SK-N-SH (cell line): ENCODE data around the gene MAT2A. TPM values are rescaled to one million over a fixed set of nuclear protein-coding genes. Genes with fewer than 3 reads are reported as not detected.

Experiments used
- CTCF ChIA-PET: fragments of 300-600, 350-600 bp; formaldehyde crosslinking; extraction: SDS; loops from one replicate; lab custom pipeline; 2021; lab: Yijun Ruan, JAX
- POLR2A ChIA-PET: fragments of 350-600 bp; sonication (Branson Sonifier 250); formaldehyde crosslinking; extraction: SDS; loops from one replicate; lab custom pipeline; 2020; ENCODE audit warnings: antibody characterized with exemption, inconsistent platforms; lab: Yijun Ruan, JAX
- DNase-seq: peaks from one replicate; pipeline ENCODE4 v3.0.0; 2012
- H2AFZ ChIP-seq: fragments of 200-600 bp; sonication (generic); 2 replicates; pipeline ENCODE4 v1.8.1; 2016; ENCODE audit warnings: antibody characterized with exemption, mild to moderate bottlenecking, low read depth
- H3F3A ChIP-seq: fragments of 200-600 bp; sonication (generic); replicated peaks from 2 replicates; pipeline ENCODE3; 2016; ENCODE audit warnings: antibody characterized with exemption, mild to moderate bottlenecking; ENCODE audit not compliant: insufficient read depth
- H3K27ac ChIP-seq, 2 experiments: fragments of 200-500 bp in 1 of 2; fragments of 200-600 bp in 1 of 2; sonication (Bioruptor generic) in 1 of 2; sonication (generic), shearing (Covaris generic) in 1 of 2; 2 replicates each; pipeline versions ENCODE4 v1.5.1 to v1.6.1; 2014 to 2016; ENCODE audit warnings: low read depth in 2 of 2, inconsistent platforms in 1 of 2, low read length in 1 of 2, mild to moderate bottlenecking in 1 of 2, mixed read lengths in 1 of 2
- H3K27me3 ChIP-seq: fragments of 200-600 bp; sonication (generic), shearing (Covaris generic); 2 replicates; pipeline ENCODE4 v1.6.1; 2016; ENCODE audit warnings: mixed run types; ENCODE audit not compliant: insufficient read depth
- H3K36me3 ChIP-seq, 2 experiments: fragments of 200-500 bp in 1 of 2; fragments of 200-600 bp in 1 of 2; sonication (Bioruptor generic) in 1 of 2; sonication (generic) in 1 of 2; replicated peaks in 1 of 2; 2 replicates each; pipeline versions ENCODE3 to v1.5.1; 2014 to 2016; ENCODE audit warnings: low read length in 1 of 2, mild to moderate bottlenecking in 1 of 2; ENCODE audit not compliant: insufficient read depth in 2 of 2, control insufficient read depth in 1 of 2
- H3K4me1 ChIP-seq, 2 experiments: fragments of 200-500 bp in 1 of 2; fragments of 200-600 bp in 1 of 2; sonication (Bioruptor generic) in 1 of 2; sonication (generic), shearing (Covaris generic) in 1 of 2; 2 replicates each; pipeline versions ENCODE4 v1.5.1 to v1.6.1; 2014 to 2016; ENCODE audit warnings: low read depth in 1 of 2, low read length in 1 of 2, mixed run types in 1 of 2; ENCODE audit not compliant: insufficient read depth in 2 of 2, control insufficient read depth in 1 of 2
- H3K4me2 ChIP-seq: fragments of 200-600 bp; sonication (generic), shearing (Covaris generic); 2 replicates; pipeline ENCODE4 v1.6.1; 2017; ENCODE audit warnings: mixed run types
- H3K4me3 ChIP-seq, 2 experiments: fragments of 200-500 bp in 1 of 2; fragments of 200-600 bp in 1 of 2; sonication (Bioruptor generic) in 1 of 2; sonication (generic), shearing (Covaris generic) in 1 of 2; 2 replicates each; pipeline versions ENCODE4 v1.5.1 to v1.8.1; 2014 to 2016; ENCODE audit warnings: low read depth in 2 of 2, inconsistent platforms in 1 of 2, low read length in 1 of 2, mild to moderate bottlenecking in 1 of 2, mixed read lengths in 1 of 2, moderate library complexity in 1 of 2
- H3K79me2 ChIP-seq: fragments of 200-600 bp; sonication (generic); 2 replicates; pipeline ENCODE4 v1.8.1; 2017; ENCODE audit warnings: mild to moderate bottlenecking; ENCODE audit not compliant: insufficient read depth
- H3K9ac ChIP-seq: fragments of 200-600 bp; sonication (generic); 2 replicates; pipeline ENCODE4 v1.6.1; 2017; ENCODE audit warnings: mixed run types
- H3K9me2 ChIP-seq: fragments of 200-600 bp; sonication (generic); 2 replicates; pipeline ENCODE4 v1.6.1; 2017; ENCODE audit warnings: mixed run types
- H3K9me3 ChIP-seq: fragments of 200-600 bp; sonication (generic); 2 replicates; pipeline ENCODE4 v1.6.1; 2017; ENCODE audit warnings: mixed run types, mild to moderate bottlenecking, moderate library complexity
- H4K20me1 ChIP-seq: fragments of 200-600 bp; sonication (generic); 2 replicates; pipeline ENCODE4 v1.6.1; 2017; ENCODE audit warnings: mild to moderate bottlenecking, mixed run types; ENCODE audit not compliant: insufficient read depth
- ELF1 ChIP-seq: IDR thresholded peaks from 2 replicates; pipeline ENCODE4 v1.4.0; 2012
- EP300 ChIP-seq, 2 experiments: IDR thresholded peaks; 2 replicates each; pipeline versions ENCODE4 v1.4.0 to v1.6.1; 2012; ENCODE audit warnings: borderline replicate concordance in 1 of 2, low read depth in 1 of 2, low read length in 1 of 2
- FOSL2 ChIP-seq: IDR thresholded peaks from 2 replicates; pipeline ENCODE4 v1.4.0; 2012; ENCODE audit warnings: low read depth, mild to moderate bottlenecking, moderate library complexity, borderline replicate concordance
- FOXJ3 ChIP-seq: sonication (generic); formaldehyde crosslinking; IDR thresholded peaks from 2 replicates; pipeline ENCODE4 v1.5.1; 2020; ENCODE audit warnings: mild to moderate bottlenecking, missing genetic modification reagents
- FOXM1 ChIP-seq: IDR thresholded peaks from 2 replicates; pipeline ENCODE4 v1.4.0; 2012; ENCODE audit warnings: low read depth, mild to moderate bottlenecking
- GABPA ChIP-seq: IDR thresholded peaks from 2 replicates; pipeline ENCODE4 v1.4.0; 2012; ENCODE audit warnings: low read depth, mild to moderate bottlenecking
- JUND ChIP-seq: IDR thresholded peaks from 2 replicates; pipeline ENCODE4 v1.4.0; 2012
- MXI1 ChIP-seq: IDR thresholded peaks from 2 replicates; pipeline ENCODE4 v1.6.1; 2012; ENCODE audit warnings: mild to moderate bottlenecking, low read depth, low read length, improper control_type of control experiment
- POLR2AphosphoS5 ChIP-seq: IDR thresholded peaks from 2 replicates; pipeline ENCODE4 v1.6.1; 2012; ENCODE audit warnings: low read depth, low read length
- RAD21 ChIP-seq: IDR thresholded peaks from 2 replicates; pipeline ENCODE4 v1.6.1; 2012; ENCODE audit warnings: mild to moderate bottlenecking, low read length
- RCOR1 ChIP-seq: fragments of 150-350 bp; IDR thresholded peaks from 2 replicates; pipeline ENCODE4 v1.6.1; 2017; ENCODE audit warnings: antibody characterized with exemption, low read length
- SIN3A ChIP-seq: IDR thresholded peaks from 2 replicates; pipeline ENCODE4 v1.6.1; 2012; ENCODE audit warnings: low read depth, mild to moderate bottlenecking, low read length, moderate library complexity, borderline replicate concordance
- TAF1 ChIP-seq: IDR thresholded peaks from 2 replicates; pipeline ENCODE4 v1.6.1; 2012; ENCODE audit warnings: low read depth, mild to moderate bottlenecking, low read length, moderate library complexity, borderline replicate concordance
- TCF12 ChIP-seq: IDR thresholded peaks from 2 replicates; pipeline ENCODE4 v1.4.0; 2012
- TEAD4 ChIP-seq: IDR thresholded peaks from 2 replicates; pipeline ENCODE4 v1.4.0; 2012; ENCODE audit warnings: mild to moderate bottlenecking, borderline replicate concordance; ENCODE audit not compliant: insufficient read depth
- YY1 ChIP-seq: IDR thresholded peaks from 2 replicates; pipeline ENCODE4 v1.4.0; 2012; ENCODE audit warnings: low read depth, mild to moderate bottlenecking
- WGBS: methylation state at CpG from one replicate; pipeline ENCODE4 v1.1.6; 2017; ENCODE audit warnings: low lambda C conversion rate; 5-methylcytosine and 5-hydroxymethylcytosine counted together
- polyA plus RNA-seq, 3 experiments: library from polyadenylated mRNA; depleted of rRNA; stranded (reverse); fragments of >200 nt; gene quantifications; 2 replicates each; pipeline ENCODE4 v1.2.3, GENCODE V29; 2012
- TF ChIP-seq, protein P1 (sequence below): fragments of 150-350 bp; IDR thresholded peaks from 2 replicates; pipeline ENCODE4 v1.6.1; 2016; ENCODE audit warnings: mild to moderate bottlenecking, low read depth, low read length
- TF ChIP-seq, protein P2 (sequence below): IDR thresholded peaks from 2 replicates; pipeline ENCODE4 v1.4.0; 2012; ENCODE audit warnings: low read depth, borderline replicate concordance
- TF ChIP-seq, protein P3 (sequence below): IDR thresholded peaks from 2 replicates; pipeline ENCODE4 v1.4.0; 2012; ENCODE audit warnings: low read depth
- TF ChIP-seq, protein P4 (sequence below): fragments of 150-350 bp; IDR thresholded peaks from 2 replicates; pipeline ENCODE4 v1.6.1; 2017; ENCODE audit warnings: antibody characterized with exemption, low read length, low read depth, borderline replicate concordance
- TF ChIP-seq, protein P5 (sequence below): IDR thresholded peaks from 2 replicates; pipeline ENCODE4 v1.4.0; 2012; ENCODE audit warnings: low read depth, borderline replicate concordance

The MAT2A gene
- polyA plus RNA-seq, 1 of the 3 experiments (the other 2 are of a cell fraction), result 187 TPM

DNA sequence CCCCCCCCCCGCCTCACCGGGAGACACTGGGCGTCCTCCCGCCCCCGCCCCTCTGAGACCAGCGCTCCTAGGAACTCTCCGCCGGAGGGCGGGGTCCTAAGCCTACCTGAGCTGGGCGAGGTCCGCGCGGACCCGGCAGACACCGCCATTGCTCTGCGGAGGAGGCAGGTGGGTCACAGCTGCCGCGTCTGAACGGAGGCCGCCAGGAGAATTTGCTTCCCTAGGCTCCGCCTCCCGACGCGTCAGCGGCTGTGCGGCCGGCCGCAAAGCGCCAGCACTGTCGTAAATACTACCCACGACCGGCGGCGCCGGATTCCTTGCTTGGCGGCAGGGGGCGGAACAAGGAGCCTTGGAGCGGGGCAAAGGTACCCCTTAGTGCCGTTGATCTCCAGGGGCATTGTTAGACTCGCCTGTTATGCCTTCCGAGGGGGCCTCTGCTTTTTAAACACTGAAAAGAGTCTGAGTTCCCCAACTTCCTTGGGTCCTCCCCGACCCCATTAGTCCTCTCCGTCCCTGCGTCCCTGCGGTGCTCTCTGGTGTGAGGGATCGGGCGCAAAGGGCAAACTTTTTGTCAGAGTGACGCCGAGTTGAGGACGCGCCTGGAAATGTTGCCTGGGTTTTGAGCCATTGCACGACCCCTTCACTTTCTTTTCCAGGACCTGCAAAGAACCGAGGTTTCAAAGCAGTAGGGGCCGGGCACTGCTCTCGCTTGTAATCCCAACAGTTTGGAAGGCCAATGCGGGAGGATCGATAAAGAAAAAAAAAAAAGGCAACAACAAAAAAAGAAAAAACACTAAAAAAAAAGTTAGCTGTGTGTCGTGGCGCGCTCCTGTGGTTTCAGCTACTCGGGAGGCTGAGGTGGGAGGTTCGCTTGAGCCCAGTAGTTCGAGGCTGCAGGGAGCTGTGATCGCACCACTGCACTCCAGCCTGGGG, 22.6 kb downstream of the MAT2A start, which contains the start of gene GGCX:
Gene GGCX, minus strand, starts transcription at position 214 of the 933 bp plus-strand sequence. Its CDS starts 65 bp downstream, at position 149.
- Histone ChIP-seq H2AFZ (peak within 1 kb of the TSS; percentile 100), H3K27me3 (no peaks in the 10 kb centered on the region), H3K9me3 (no peaks in the 10 kb centered on the region), H4K20me1 (no peaks in the 10 kb centered on the region), H3K4me2 (peak within 1 kb of the TSS; percentile 80), H3K9ac (peak within 1 kb of the TSS; percentile 86), H3F3A (peaks cover 4% of the 10 kb centered on the region), H3K36me3 (peaks cover 6 to 14% of the 10 kb centered on the region in 2 experiments), H3K9me2 (no peaks in the 10 kb centered on the region), H3K79me2 (peaks cover 42% of the 10 kb centered on the region), H3K27ac (peak within 1 kb of the TSS; percentile 78 to 83), H3K4me1 (no peaks in the 10 kb centered on the region; a peak in 2 of 4 replicates), H3K4me3 (peak within 1 kb of the TSS; percentile 65 to 97)
- TF ChIP-seq TCF12 (peak; percentile 40; the same call in 1 of the 2 replicates), FOXM1 (no peak), RCOR1 (0 out of 2 replicates have a peak, but pooled peaks have one; percentile 36), POLR2AphosphoS5 (peak; percentile 99), MXI1 (no peak; the same call in 1 of the 2 replicates), EP300 (IDR thresholded peaks at IDR 0.05; ENCODE audit: borderline replicate concordance in 1 of 2, low read depth in 1 of 2, low read length in 1 of 2) (0 out of 4 replicates have a peak, but pooled peaks of 1 of the 2 experiments have one; percentile 14), GABPA (peak; percentile 52; the same call in 1 of the 2 replicates), FOSL2 (no peak; the same call in 1 of the 2 replicates), YY1 (peak; percentile 75; the same call in 1 of the 2 replicates), FOXJ3 (CRISPR knock-in tag) (0 out of 2 replicates have a peak, but pooled peaks have one; percentile 12), RAD21 (no peak), ELF1 (peak; percentile 68), JUND (0 out of 2 replicates have a peak, but pooled peaks have one; percentile 3), SIN3A (peak; percentile 91; the same call in 1 of the 2 replicates), TAF1 (peak; percentile 90), TEAD4 (peak; percentile 50; the same call in 1 of the 2 replicates)
- TF ChIP-seq, protein P1, sequence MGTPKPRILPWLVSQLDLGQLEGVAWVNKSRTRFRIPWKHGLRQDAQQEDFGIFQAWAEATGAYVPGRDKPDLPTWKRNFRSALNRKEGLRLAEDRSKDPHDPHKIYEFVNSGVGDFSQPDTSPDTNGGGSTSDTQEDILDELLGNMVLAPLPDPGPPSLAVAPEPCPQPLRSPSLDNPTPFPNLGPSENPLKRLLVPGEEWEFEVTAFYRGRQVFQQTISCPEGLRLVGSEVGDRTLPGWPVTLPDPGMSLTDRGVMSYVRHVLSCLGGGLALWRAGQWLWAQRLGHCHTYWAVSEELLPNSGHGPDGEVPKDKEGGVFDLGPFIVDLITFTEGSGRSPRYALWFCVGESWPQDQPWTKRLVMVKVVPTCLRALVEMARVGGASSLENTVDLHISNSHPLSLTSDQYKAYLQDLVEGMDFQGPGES, result no peak
- TF ChIP-seq, protein P2, sequence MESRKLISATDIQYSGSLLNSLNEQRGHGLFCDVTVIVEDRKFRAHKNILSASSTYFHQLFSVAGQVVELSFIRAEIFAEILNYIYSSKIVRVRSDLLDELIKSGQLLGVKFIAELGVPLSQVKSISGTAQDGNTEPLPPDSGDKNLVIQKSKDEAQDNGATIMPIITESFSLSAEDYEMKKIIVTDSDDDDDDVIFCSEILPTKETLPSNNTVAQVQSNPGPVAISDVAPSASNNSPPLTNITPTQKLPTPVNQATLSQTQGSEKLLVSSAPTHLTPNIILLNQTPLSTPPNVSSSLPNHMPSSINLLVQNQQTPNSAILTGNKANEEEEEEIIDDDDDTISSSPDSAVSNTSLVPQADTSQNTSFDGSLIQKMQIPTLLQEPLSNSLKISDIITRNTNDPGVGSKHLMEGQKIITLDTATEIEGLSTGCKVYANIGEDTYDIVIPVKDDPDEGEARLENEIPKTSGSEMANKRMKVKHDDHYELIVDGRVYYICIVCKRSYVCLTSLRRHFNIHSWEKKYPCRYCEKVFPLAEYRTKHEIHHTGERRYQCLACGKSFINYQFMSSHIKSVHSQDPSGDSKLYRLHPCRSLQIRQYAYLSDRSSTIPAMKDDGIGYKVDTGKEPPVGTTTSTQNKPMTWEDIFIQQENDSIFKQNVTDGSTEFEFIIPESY, result peak; percentile 38; the same call in 1 of the 2 replicates
- TF ChIP-seq, protein P3, sequence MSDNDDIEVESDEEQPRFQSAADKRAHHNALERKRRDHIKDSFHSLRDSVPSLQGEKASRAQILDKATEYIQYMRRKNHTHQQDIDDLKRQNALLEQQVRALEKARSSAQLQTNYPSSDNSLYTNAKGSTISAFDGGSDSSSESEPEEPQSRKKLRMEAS, result peak; percentile 61
- TF ChIP-seq, protein P4, sequence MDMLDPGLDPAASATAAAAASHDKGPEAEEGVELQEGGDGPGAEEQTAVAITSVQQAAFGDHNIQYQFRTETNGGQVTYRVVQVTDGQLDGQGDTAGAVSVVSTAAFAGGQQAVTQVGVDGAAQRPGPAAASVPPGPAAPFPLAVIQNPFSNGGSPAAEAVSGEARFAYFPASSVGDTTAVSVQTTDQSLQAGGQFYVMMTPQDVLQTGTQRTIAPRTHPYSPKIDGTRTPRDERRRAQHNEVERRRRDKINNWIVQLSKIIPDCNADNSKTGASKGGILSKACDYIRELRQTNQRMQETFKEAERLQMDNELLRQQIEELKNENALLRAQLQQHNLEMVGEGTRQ, result no peak
- TF ChIP-seq, protein P5, sequence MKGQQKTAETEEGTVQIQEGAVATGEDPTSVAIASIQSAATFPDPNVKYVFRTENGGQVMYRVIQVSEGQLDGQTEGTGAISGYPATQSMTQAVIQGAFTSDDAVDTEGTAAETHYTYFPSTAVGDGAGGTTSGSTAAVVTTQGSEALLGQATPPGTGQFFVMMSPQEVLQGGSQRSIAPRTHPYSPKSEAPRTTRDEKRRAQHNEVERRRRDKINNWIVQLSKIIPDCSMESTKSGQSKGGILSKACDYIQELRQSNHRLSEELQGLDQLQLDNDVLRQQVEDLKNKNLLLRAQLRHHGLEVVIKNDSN, result peak; percentile 21; the same call in 1 of the 2 replicates
- DNase-seq, result peak; percentile 91
- ChIA-PET CTCF (interaction anchor here (0.8 to 16.6 kb wide), 5 partner anchors 23 to 175 kb away, joined by 3 to 364 read pairs (median 5); partner anchors contain the start of genes MAT2A and SH2D6), POLR2A (interaction anchor here (0.7 to 2.3 kb wide), 9 partner anchors 8 to 143 kb away, joined by 4 to 19 read pairs (median 5); partner anchors contain the start of genes C2orf68, MAT2A, SH2D6 and VAMP8)
- WGBS, result 2% methylated on average over 56 of the region's 64 CpGs
